ENCODE results near the gene ECEL1. TPM values are rescaled to one million over a fixed set of nuclear protein-coding genes. Genes with fewer than 3 reads are reported as not detected.
"Not testable (repeated sequence)": the region's sequence is repeated elsewhere in the genome, so short reads cannot be mapped to it uniquely, and the experiment has no call there.

The ECEL1 gene
- total RNA-seq, 1 donor from 2014 or later = 14.9 TPM

DNA sequence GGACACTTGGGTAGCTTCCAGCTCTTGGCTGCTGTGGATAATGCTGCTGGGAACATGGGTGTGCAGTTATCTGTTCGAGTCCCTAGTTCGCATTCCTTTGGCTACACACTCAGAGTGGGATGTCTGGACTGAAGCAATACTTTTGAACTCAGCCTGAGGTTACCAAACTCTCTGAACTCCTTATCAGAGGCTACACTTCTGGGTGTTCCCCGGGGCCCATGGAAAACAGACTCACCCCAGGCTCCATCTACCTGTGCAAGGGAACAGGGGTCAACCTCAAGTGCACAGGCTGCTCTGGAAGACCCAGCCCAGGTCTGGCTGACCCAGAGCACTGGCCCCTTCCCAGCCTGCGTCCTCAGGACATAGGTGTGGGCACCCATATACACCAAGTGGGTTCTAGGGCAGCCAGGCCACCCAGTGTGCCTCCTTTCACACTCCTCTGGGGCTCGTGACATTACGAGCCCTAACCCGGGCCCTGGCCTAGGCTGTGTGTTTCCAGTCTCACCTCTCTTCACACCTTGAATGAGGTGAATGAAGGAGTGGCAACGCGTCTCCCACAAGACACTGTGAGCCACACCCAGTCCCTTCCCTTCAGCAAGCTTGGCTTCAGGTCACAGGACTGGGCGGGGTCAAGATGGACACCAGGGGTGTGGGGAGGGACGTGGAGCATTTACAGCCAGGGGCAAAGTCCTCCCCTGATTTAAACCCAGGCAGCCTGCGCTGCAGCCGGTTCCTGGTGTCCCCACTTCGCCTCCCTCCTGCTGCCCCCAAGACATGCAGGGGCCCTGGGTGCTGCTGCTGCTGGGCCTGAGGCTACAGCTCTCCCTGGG lies 32.0 kb downstream of the ECEL1 start, which contains the start of gene ALPI:
TSS of gene ALPI (plus strand) at position 728 of the 830 bp plus-strand sequence. CDS start at position 775, 47 bp downstream.
- peak in 1 of 2 donors; percentile 56 for DNase-seq (ENCODE audit: low spot score in 2 of 2)
- TF ChIP-seq, protein P1, sequence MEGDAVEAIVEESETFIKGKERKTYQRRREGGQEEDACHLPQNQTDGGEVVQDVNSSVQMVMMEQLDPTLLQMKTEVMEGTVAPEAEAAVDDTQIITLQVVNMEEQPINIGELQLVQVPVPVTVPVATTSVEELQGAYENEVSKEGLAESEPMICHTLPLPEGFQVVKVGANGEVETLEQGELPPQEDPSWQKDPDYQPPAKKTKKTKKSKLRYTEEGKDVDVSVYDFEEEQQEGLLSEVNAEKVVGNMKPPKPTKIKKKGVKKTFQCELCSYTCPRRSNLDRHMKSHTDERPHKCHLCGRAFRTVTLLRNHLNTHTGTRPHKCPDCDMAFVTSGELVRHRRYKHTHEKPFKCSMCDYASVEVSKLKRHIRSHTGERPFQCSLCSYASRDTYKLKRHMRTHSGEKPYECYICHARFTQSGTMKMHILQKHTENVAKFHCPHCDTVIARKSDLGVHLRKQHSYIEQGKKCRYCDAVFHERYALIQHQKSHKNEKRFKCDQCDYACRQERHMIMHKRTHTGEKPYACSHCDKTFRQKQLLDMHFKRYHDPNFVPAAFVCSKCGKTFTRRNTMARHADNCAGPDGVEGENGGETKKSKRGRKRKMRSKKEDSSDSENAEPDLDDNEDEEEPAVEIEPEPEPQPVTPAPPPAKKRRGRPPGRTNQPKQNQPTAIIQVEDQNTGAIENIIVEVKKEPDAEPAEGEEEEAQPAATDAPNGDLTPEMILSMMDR (IDR thresholded peaks at IDR 0.05) = no peak
- H3K4me3 ChIP-seq = no peak within 1 kb of the TSS
- H3K4me1 ChIP-seq = no peaks in the 10 kb centered on the region
- H3K27ac ChIP-seq = no peak within 1 kb of the TSS
- intact Hi-C loops (cut with DNase I) = no loop called here
- no peaks in the 10 kb centered on the region for H3K36me3 ChIP-seq
- no peaks in the 10 kb centered on the region for H3K27me3 ChIP-seq
- no peaks in the 10 kb centered on the region for H3K9me3 ChIP-seq

DNA sequence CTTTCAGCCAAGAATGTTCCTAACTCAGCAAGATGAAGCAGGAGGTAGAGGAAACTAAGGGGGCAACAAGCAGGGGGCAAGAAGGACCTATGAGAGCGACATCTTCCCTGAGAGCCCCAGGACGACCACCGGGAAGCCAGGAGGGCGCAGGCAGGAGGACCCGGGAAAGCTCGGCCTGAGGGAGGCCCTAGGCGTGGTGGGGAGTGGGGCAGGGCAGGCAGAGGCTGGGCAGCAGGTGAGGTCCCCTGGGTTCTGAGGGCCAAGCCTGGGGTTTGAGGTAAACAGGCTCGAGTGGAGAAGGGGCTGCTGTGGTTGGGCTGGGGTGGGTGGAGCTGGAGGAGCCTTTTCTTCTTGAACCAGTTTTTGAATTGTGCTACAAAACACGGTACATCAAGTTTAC lies 33.0 kb downstream of the ECEL1 start:
- TF ChIP-seq, protein P1 (IDR thresholded peaks at IDR 0.05) = no peak
- Histone ChIP-seq H3K4me3 (no peak overlapping the region), H3K27me3 (no peaks in the 10 kb centered on the region), H3K4me1 (no peaks in the 10 kb centered on the region), H3K36me3 (no peaks in the 10 kb centered on the region), H3K9me3 (no peaks in the 10 kb centered on the region), H3K27ac (no peak overlapping the region)
- intact Hi-C loops (cut with DNase I) = no loop called here
- peak in 1 of 2 donors; percentile 54 for DNase-seq (ENCODE audit: low spot score in 2 of 2)

DNA sequence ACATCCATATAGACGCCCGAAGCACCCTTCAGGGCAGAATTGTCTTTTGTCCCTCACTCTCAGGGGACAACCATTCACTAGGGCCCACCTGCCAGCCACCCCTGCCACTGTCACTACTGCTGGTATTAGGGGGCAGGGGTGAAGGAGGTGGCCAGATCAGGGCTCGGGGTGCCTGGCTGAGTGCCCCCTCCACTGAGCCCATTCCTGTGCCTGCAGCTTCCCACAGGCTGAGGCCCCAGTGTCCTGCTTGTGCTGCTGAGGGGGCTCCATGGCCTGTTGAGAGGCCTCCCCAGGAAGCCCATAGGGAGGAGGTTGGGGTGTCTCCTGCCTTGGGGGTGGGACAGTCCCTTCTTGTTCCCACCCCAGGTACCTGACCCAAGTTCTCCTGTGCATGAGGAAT lies 36.0 kb downstream of the ECEL1 start:
- intact Hi-C loops (cut with DNase I); H3K4me1 ChIP-seq; H3K27me3 ChIP-seq; H3K4me3 ChIP-seq; DNase-seq (ENCODE audit: low spot score in 2 of 2); H3K9me3 ChIP-seq; H3K27ac ChIP-seq; H3K36me3 ChIP-seq: not testable (repeated sequence)

DNA sequence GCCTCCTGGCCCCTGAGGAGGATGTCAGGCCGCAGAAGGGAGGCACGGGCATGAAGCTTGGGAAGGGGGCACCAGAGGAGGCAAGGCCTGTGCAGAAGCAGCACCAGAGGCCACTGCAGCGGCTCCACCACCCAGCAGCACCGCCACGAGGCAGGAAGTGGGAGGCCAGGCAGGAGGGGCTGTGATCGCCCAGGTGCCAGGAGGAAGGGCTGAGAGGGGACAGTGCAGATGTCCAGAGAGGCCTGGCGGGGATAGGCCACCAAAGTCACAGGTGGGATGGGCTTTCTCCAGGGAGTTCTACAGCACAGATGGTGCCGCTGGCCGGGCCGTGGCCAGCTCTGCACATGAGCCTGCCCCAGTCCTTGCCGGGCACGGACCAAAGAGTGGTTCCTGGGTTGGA lies 37.7 kb downstream of the ECEL1 start:
- Histone ChIP-seq H3K36me3 (no peaks in the 10 kb centered on the region), H3K4me1 (no peaks in the 10 kb centered on the region), H3K9me3 (no peaks in the 10 kb centered on the region), H3K4me3 (no peak overlapping the region), H3K27ac (no peak overlapping the region), H3K27me3 (no peaks in the 10 kb centered on the region)
- TF ChIP-seq, protein P1 (IDR thresholded peaks at IDR 0.05) = no peak
- intact Hi-C loops (cut with DNase I) = no loop called here
- DNase-seq (ENCODE audit: low spot score in 2 of 2) = peak in 1 of 2 donors; percentile 50

DNA sequence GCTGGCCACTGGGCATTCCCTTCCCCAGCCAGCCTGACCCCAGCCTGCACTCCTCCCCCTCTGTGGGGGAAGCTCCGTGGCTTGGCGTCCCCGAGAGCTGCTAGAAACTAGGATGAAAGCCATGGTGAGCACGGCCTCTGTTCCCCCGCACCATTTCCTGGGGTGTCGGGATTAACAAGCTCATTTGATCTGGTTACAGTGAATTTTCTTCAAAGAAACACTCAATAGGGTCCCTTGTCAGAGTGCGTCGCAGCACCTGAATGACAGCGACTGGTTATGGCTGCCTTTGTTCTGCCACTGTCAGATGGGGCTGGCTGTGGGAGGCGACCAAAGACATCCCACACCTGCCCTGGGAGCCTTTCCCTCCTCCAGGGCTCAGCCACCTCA lies 39.3 kb downstream of the ECEL1 start:
- no peaks in the 10 kb centered on the region for H3K36me3 ChIP-seq
- TF ChIP-seq, protein P1 (IDR thresholded peaks at IDR 0.05) = no peak
- H3K9me3 ChIP-seq = no peaks in the 10 kb centered on the region
- DNase-seq (ENCODE audit: low spot score in 2 of 2) = no peak
- H3K4me3 ChIP-seq = no peak overlapping the region
- H3K27ac ChIP-seq = no peak overlapping the region
- H3K4me1 ChIP-seq = no peaks in the 10 kb centered on the region
- no peaks in the 10 kb centered on the region for H3K27me3 ChIP-seq
- intact Hi-C loops (cut with DNase I) = no loop called here

DNA sequence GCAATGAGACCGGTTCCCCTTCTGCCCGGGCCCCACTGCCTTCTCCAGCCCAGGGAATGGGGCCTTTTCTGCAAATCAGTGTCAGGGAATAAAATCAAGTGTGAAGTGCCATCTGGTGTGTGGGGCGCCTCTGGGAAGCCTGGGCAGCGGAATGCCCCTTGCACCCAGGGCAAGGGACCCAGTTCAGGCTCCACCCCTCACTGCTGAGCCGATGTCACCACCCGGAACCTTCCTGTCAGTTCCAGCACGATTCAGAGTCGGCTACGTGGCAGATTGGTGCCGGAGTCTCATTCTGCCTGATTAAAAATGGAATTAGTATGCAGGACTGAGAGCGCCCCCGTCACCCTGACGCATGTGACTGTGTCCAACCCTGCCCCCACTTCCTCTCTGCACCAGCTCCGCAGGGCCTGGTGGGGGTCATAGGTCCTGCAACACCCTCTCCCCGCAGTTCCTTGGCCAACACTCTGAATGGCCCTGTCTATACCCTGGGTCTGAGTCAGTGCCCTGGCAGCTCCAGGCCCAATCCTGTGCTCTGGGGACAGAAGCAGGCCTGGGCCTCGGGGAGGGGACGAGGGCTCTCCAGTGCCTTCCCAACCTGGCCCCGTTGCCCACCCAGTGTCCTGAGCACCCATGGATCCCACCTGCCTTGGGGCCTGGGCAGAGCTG lies 39.9 kb downstream of the ECEL1 start:
- H3K9me3 ChIP-seq = no peaks in the 10 kb centered on the region
- H3K4me3 ChIP-seq = no peak overlapping the region
- no peak overlapping the region for H3K27ac ChIP-seq
- intact Hi-C loops (cut with DNase I) = no loop called here
- H3K4me1 ChIP-seq = no peaks in the 10 kb centered on the region
- H3K27me3 ChIP-seq = no peaks in the 10 kb centered on the region
- H3K36me3 ChIP-seq = no peaks in the 10 kb centered on the region
- TF ChIP-seq, protein P1 (IDR thresholded peaks at IDR 0.05) = no peak
- peak in 1 of 2 donors; percentile 59 for DNase-seq (ENCODE audit: low spot score in 2 of 2)

All from ascending aorta (tissue), 2 donors.